Skeletal muscle satellite cell (primary cell): ENCODE results near the gene SLC3A2.

Experiments used
- H3K27me3 ChIP-seq: 2 replicates; pipeline ENCODE4 v1.7.0; 2013; ENCODE audit warnings: low read length; ENCODE audit not compliant: control insufficient read depth, insufficient read depth
- H3K36me3 ChIP-seq: 2 replicates; pipeline ENCODE4 v1.7.0; 2013; ENCODE audit warnings: mild to moderate bottlenecking, control low read depth, low read length; ENCODE audit not compliant: insufficient read depth
- H3K4me1 ChIP-seq: 2 replicates; pipeline ENCODE4 v1.7.0; 2013; ENCODE audit warnings: low read length; ENCODE audit not compliant: control insufficient read depth, insufficient read depth
- H3K4me2 ChIP-seq: 2 replicates; pipeline ENCODE4 v1.7.0; 2013; ENCODE audit warnings: mild to moderate bottlenecking, low read length
- H3K4me3 ChIP-seq: 2 replicates; pipeline ENCODE4 v1.7.0; 2013; ENCODE audit warnings: low read length
- H3K9ac ChIP-seq: 2 replicates; pipeline ENCODE4 v1.7.0; 2013; ENCODE audit warnings: mild to moderate bottlenecking, low read depth, low read length, moderate library complexity
- H3K9me3 ChIP-seq: replicated peaks from 2 replicates; pipeline ENCODE4 v1.7.0; 2013; ENCODE audit warnings: mild to moderate bottlenecking, control low read depth, low read length

SLC3A2 gene

DNA sequence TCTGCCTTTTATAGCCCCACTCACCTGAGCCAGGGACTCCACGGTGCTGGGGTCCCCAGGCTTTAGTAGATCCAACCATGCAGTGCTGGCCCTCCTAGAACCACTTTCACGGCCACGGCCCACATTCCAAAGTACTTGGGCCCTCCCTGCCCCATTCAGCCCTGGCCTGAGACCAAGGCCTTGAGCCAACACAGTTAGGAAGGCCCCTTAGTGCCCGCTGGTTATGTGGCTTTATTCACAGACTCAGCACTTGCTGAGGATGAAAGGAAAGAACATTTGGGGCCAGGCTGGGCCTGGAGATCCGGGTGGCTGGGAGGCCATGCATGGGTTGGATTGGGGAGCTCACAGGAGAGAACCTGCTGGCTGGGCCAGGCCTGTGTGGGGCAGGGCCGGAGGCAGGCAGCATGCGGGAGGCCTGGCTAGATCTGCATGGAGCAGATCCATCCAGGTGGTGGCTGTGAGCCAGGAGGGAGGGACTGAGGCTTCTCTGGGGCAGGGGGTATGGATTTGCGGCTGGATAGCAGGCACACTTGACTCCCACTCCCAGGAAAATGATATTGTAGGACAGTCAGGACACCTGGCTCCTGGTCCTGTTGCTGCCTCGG is 27.9 kb downstream of the SLC3A2 start:
- H3K4me3 ChIP-seq, result no peak overlapping the region
- H3K4me1 ChIP-seq, result no peaks in the 10 kb centered on the region
- H3K4me2 ChIP-seq, result no peak overlapping the region
- no peaks in the 10 kb centered on the region for H3K9me3 ChIP-seq
- H3K27me3 ChIP-seq, result peaks cover 35% of the 10 kb centered on the region
- H3K36me3 ChIP-seq, result no peaks in the 10 kb centered on the region
- no peak overlapping the region for H3K9ac ChIP-seq

DNA sequence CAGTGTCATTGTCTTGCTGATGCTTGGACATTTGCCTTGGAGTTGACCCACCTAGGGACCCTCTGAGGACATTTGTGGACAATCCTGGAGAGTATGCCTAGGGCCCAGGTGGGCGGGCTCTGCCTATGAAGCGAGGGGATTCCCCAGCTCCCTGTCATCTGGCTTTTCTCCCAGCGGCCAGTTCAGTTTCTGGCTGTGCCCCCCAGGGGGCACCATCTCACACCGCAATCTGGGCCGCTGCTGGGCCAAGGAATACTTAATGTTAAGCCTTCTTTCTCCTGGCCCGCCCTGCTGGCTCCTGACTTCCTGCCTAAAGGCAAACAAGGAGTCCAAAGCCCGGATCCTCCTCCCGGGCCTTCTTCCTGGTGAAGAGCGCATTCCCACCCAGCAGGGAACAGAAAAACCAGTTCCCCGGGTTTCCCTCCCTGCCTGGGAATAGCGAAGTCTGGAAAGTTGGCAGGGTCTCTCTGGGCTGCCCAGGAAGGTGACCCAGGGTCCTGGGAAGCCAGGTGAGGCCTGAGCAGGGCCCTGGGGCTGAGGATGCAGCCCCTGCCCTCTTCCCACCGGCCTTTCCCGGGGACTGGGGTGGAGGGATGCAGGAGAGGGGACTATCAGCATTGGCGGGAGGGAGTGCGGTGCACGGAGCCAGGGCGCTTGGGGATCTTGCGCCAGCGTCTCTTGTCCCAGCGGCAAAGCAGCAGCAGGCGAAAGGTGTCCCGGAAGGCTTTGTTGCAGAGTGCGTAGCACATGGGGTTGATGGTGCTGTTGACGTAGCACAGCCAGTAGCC is 28.6 kb downstream of the SLC3A2 start:
- Histone ChIP-seq H3K9ac (no peak overlapping the region), H3K4me2 (no peak overlapping the region), H3K4me3 (no peak overlapping the region), H3K4me1 (no peaks in the 10 kb centered on the region), H3K9me3 (no peaks in the 10 kb centered on the region), H3K27me3 (peaks cover 32% of the 10 kb centered on the region), H3K36me3 (no peaks in the 10 kb centered on the region)

DNA sequence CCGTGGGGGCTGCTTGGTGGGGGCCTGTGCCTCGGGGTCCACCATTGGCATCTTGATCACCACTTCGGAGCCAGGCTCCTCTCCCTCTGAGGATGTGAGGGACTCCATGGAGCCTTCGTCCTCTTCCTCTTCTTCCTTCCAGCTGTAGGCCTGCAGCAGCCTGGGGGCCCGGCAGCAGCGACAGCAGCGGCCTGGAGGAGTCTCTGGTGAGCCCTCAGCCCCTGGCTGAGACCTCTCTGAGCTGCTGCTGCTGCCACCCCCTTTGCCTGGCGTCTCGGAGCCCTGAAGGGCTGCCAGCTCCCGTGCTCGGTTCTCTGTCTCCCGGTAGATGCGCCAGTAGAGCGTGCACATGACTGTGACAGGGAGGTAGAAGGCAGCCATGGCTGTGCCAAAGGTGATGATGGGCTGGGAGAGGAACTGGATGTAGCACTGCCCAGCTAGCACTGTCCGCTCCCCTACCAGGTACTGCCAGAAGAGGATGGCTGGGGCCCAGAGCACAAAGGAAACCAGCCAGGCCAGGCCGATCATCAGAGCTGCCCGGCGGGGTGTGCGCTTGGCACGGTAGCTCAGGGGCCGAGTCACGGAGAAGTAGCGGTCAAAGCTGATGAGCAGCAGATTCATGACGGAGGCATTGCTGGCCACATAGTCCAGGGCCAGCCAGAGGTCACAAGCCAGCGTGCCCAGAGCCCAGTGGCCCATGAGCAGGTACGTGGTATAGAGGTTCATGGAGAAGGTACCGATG is 29.6 kb downstream of the SLC3A2 start:
- H3K4me3 ChIP-seq, result no peak overlapping the region
- H3K9me3 ChIP-seq, result no peaks in the 10 kb centered on the region
- no peak overlapping the region for H3K9ac ChIP-seq
- H3K36me3 ChIP-seq, result no peaks in the 10 kb centered on the region
- no peak overlapping the region for H3K4me2 ChIP-seq
- H3K4me1 ChIP-seq, result no peaks in the 10 kb centered on the region
- H3K27me3 ChIP-seq, result peaks cover 27% of the 10 kb centered on the region

DNA sequence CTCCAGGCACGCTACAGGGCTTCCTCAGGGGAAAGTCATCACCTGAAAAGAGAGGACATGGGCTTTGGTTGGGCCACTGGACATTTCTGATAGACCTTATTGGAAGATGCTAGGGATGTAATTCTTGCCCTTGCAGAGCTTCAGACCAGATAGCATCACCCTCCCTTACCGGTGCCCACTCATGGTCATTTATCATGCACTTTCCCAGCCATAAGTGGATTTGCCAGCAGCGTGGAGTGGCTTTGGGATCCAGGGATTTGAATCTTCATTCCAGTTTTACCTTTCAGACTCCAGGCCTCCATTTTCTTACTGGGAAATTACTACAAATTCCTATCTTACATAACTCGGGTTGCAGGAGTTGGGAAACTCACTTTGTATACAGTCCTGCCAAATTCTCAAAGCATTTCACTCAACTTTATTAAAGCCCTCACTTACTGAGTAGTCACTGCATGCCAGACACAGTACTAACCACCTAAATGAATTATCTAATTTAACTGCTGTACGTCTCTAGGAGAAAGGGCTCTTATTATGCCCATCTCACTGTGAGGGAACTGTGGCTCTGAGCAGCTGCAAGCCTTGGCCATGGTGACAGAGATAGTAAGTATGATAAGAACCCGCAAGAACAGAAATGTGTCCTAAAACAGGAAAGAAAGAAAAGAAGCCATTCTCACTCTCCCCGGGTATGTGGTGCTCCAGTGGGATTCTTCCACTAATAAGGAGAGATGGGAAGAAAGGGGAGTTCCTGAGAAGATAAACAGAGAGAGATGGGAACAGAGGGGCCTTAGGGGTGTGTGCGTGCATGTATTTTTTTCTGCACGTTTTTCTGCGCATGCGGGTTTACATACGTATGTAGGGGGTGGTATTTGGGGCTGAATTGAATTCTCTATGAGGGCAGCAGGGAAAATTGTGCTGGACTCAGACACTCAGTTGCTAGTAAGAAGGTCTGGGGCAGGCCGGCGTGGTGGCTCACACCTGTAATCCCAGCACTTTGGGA is 30.7 kb downstream of the SLC3A2 start:
- H3K4me1 ChIP-seq, result no peaks in the 10 kb centered on the region
- H3K4me2 ChIP-seq, result no peak overlapping the region
- peaks cover 25% of the 10 kb centered on the region for H3K27me3 ChIP-seq
- H3K9ac ChIP-seq, result no peak overlapping the region
- no peaks in the 10 kb centered on the region for H3K36me3 ChIP-seq
- H3K9me3 ChIP-seq, result no peaks in the 10 kb centered on the region
- no peak overlapping the region for H3K4me3 ChIP-seq

DNA sequence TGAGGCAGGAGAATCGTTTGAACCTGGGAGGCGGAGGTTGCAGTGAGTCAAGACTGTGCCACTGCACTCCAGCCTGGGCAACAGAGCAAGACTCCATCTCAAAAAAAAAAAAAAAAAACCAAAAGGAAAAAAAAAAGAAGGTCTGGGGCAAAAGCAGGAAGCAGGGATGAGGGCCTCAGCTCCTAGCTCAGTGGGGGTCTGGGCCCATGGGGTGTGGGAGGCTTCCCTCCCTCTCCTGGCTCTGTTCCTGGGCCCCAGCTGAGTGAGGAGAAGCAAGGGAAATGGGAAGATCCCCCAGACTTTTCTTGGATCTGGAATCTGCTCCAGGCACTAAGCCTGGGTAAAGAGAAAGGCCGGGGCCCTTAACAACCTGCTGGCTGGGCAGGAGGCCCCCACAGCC is 31.6 kb downstream of the SLC3A2 start:
- no peaks in the 10 kb centered on the region for H3K36me3 ChIP-seq
- peaks cover 23% of the 10 kb centered on the region for H3K27me3 ChIP-seq
- H3K4me2 ChIP-seq, result no peak overlapping the region
- no peaks in the 10 kb centered on the region for H3K9me3 ChIP-seq
- H3K4me3 ChIP-seq, result no peak overlapping the region
- H3K9ac ChIP-seq, result no peak overlapping the region
- H3K4me1 ChIP-seq, result no peaks in the 10 kb centered on the region

DNA sequence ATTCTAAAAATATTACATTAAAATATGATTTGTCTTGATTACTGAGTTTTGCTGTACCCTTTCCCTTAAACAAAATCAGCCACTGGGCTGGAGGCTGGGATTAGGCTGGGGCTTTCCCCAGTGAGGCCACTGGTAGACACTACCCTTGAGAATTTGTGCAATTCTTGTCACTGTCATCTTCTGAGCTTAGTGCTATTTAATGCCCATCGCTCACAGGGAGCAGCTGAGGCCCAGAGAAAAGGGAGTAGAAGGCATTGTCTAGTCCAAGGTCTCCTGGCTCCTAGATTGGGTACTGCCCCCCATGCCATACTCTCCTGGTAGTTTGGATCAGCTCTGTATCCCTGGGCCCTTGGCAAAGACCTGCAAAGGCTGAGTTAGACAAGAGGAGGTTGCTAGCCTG is 33.7 kb downstream of the SLC3A2 start:
- H3K9ac ChIP-seq, result no peak overlapping the region
- H3K36me3 ChIP-seq, result no peaks in the 10 kb centered on the region
- no peak overlapping the region for H3K4me3 ChIP-seq

DNA sequence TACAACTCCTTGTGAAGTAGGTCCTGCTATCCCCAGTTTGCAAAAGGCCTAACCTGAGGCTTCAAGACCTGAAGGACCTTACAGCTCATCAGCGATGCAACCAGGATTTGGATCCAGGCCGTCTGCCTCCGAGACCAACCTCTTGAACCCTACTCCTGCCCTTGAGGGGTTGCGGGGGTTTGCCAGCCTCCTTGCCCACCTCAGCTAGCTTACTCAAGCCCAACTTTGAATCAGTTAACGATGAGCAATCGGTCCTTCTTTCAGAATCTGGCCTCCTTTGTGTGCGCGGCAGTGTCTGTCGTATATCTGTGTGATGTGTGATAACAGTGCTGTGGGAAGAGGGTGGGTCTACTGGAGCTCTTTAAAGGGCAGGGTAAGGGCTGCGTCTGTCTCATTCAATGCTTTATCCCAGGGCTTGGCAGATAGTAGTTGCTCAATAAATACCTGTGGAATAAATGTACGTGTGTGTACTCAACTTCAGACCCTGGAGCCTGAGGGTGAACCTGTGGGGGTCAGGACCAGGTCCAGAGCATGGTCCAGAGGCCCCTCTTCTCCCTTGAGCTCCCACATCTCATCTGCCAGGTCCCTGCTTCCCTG is 37.3 kb downstream of the SLC3A2 start:
- no peak overlapping the region for H3K4me3 ChIP-seq
- peaks cover 8% of the 10 kb centered on the region for H3K4me1 ChIP-seq
- no peaks in the 10 kb centered on the region for H3K9me3 ChIP-seq
- H3K4me2 ChIP-seq, result no peak overlapping the region
- no peaks in the 10 kb centered on the region for H3K36me3 ChIP-seq
- peaks cover 62% of the 10 kb centered on the region for H3K27me3 ChIP-seq
- no peak overlapping the region for H3K9ac ChIP-seq

More for the DNA sequence above, 33.7 kb downstream of the SLC3A2 start:
- Histone ChIP-seq H3K4me1 (no peaks in the 10 kb centered on the region), H3K4me2 (no peak overlapping the region), H3K27me3 (peaks cover 34% of the 10 kb centered on the region), H3K9me3 (no peaks in the 10 kb centered on the region)

DNA sequence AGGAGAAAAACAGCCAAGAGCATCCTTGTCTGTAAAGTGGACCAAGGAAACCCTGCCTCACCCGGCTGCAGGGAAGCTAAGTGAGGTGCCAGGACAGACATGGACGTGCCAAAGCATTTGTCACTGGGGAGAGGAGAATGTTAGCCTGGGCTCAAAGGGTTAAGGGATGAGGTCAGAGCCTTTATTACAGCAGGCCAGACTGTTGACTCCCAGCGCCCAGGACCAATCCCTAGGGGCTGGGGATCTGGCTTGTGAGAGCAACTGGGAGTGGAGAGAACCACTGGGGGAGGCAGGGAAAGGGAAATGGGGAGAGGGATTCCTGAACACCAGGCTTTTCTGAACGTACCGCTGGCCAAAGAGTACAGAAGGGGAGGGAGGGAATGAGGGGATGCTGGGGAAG is 37.8 kb downstream of the SLC3A2 start:
- Histone ChIP-seq H3K9me3 (no peaks in the 10 kb centered on the region), H3K27me3 (peaks cover 66% of the 10 kb centered on the region), H3K4me1 (peaks cover 10% of the 10 kb centered on the region), H3K4me2 (no peak overlapping the region), H3K36me3 (no peaks in the 10 kb centered on the region), H3K9ac (no peak overlapping the region), H3K4me3 (no peak overlapping the region)

DNA sequence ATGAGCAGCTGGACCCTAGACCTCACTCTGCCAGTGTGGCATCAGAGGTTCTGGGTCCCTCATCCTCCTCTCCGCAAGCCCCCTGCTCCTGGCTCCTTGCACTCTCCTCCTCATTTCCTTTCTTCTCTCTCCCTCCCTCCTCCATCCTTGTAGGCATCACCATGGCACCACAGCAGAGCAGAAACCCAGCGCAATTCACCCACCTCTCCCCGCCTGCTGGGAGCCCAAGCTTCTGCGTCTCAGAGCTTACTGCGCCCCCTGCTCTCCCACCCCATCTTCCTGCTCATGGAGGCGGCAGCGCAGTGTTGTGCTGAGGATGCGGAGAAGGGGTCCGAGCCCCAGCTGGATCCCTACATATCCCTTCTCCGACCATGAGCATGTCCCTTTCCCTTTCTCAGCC is 38.8 kb downstream of the SLC3A2 start:
- Histone ChIP-seq H3K9me3 (no peaks in the 10 kb centered on the region), H3K36me3 (no peaks in the 10 kb centered on the region), H3K4me1 (peaks cover 14% of the 10 kb centered on the region), H3K9ac (no peak overlapping the region), H3K4me2 (no peak overlapping the region), H3K4me3 (no peak overlapping the region), H3K27me3 (peaks cover 69% of the 10 kb centered on the region)

DNA sequence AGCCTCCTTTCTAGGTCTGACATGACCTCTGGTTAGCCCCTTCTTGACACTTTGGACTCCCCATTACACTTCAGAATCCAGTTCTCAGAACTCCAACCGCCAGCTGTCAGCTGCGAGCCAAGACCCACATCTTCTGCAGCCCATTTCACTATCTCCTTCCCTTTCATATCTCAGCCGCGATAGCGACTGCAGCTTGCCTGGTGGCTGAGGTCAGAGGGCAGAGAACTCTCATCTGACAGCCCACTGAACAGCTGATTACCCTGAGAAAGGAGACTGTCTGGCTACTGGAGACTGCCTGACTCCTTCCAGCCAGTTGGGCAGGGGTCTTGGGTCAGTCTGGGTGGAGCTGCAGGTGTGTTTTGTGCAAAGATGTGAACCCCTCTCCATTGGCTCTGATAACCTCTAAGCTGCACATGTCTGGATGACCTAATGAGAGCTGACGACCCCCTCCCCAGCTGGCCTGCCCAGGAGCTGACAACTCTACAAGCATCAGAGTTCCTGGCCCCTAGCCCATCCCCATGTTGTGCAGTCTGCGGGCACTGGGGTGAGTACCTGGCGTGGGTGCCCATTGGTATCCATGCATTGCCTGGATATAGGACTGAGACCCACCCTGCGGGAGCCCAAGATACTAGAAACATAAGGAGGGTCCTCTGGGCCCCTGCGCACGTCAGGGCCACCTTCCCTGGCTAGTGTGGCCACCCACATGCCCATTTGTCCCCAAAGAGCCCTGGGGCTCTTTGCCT is 39.4 kb downstream of the SLC3A2 start:
- Histone ChIP-seq H3K36me3 (no peaks in the 10 kb centered on the region), H3K4me1 (peaks cover 14% of the 10 kb centered on the region), H3K4me3 (no peak overlapping the region), H3K9ac (no peak overlapping the region), H3K27me3 (peaks cover 71% of the 10 kb centered on the region), H3K4me2 (no peak overlapping the region), H3K9me3 (no peaks in the 10 kb centered on the region)
